Measurements from ENCODE around the gene ZFYVE9. TPM values are rescaled to one million over a fixed set of nuclear protein-coding genes. Genes with fewer than 3 reads are reported as not detected.

The ZFYVE9 gene
- total and polyA plus RNA-seq, 2 experiments from 2014 or later, result 5.4 to 27.3 TPM

DNA sequence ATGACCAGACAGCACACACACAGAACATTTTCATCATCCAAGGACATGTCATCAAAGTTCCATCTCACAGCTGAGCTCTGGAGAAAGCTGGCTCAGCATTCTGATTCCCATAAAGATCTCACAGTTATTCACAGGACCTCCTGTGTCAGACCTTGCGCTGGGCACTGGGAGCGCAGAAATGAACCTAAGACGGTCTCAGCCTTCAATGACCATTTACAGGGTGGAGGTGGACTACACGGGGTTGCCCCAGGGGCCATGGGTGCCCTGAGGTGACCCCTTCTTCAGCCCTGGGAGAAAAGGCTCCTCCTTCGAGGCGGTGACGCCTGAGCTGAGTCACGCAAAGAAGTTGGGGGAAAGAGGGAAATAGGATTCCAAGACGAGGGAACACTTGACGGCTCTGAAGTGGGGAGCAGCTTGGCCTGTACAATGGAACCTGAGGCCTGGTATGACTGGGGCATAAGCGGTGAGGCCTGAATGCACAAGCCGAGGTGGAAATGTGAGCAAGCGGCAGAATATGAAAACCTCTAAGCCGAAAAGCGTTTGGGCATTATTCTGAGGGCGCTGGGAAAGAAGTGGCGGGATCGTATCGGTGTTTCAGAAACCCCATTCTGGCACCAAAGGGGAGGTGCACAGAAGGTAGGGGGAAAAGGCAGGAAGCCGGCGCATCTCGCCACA is 223.3 kb downstream of the ZFYVE9 start:
- Mint-ChIP-seq H3K4me3 (peak overlapping the region; percentile 96), H3K27me3 (ENCODE audit: insufficient read depth, low read depth, poor library complexity) (peaks cover 18% of the 10 kb centered on the region), H3K27ac (peak overlapping the region; percentile 98), H3K4me1 (peaks cover 22% of the 10 kb centered on the region; the same call in 2 of the 3 replicates), H3K9me3 (no peaks in the 10 kb centered on the region), H3K36me3 (ENCODE audit: low read depth) (peaks cover 27% of the 10 kb centered on the region)
- H4K20me1 ChIP-seq (replicated peaks; ENCODE audit: insufficient read depth), result no peaks in the 10 kb centered on the region
- H3K4me2 ChIP-seq, result peak overlapping the region; percentile 88
- peaks cover 21% of the 10 kb centered on the region for H3K4me1 ChIP-seq (ENCODE audit: insufficient read depth)
- TF ChIP-seq, protein P1, sequence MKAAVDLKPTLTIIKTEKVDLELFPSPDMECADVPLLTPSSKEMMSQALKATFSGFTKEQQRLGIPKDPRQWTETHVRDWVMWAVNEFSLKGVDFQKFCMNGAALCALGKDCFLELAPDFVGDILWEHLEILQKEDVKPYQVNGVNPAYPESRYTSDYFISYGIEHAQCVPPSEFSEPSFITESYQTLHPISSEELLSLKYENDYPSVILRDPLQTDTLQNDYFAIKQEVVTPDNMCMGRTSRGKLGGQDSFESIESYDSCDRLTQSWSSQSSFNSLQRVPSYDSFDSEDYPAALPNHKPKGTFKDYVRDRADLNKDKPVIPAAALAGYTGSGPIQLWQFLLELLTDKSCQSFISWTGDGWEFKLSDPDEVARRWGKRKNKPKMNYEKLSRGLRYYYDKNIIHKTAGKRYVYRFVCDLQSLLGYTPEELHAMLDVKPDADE (IDR thresholded peaks at IDR 0.05), result no peak
- TF ChIP-seq EZH2phosphoT487 (IDR thresholded peaks at IDR 0.05; ENCODE audit: unreplicated experiment) (no peak), POLR2AphosphoS5 (IDR thresholded peaks at IDR 0.05; ENCODE audit: low read depth) (no peak), EZH2 (IDR thresholded peaks at IDR 0.05; ENCODE audit: low read depth, unreplicated experiment) (no peak), JUNB (IDR thresholded peaks at IDR 0.05; ENCODE audit: unreplicated experiment) (no peak), STAT1 (IDR thresholded peaks at IDR 0.05; ENCODE audit: unreplicated experiment) (no peak), NANOG (IDR thresholded peaks at IDR 0.05; ENCODE audit: borderline replicate concordance) (no peak), CREB1 (CRISPR knock-in tag; IDR thresholded peaks at IDR 0.05; ENCODE audit: low read depth) (no peak), ZNF331 (CRISPR knock-in tag; IDR thresholded peaks at IDR 0.05; ENCODE audit: low read depth) (no peak), ZNF114 (CRISPR knock-in tag; IDR thresholded peaks at IDR 0.05) (no peak)
- TF ChIP-seq, protein P2, sequence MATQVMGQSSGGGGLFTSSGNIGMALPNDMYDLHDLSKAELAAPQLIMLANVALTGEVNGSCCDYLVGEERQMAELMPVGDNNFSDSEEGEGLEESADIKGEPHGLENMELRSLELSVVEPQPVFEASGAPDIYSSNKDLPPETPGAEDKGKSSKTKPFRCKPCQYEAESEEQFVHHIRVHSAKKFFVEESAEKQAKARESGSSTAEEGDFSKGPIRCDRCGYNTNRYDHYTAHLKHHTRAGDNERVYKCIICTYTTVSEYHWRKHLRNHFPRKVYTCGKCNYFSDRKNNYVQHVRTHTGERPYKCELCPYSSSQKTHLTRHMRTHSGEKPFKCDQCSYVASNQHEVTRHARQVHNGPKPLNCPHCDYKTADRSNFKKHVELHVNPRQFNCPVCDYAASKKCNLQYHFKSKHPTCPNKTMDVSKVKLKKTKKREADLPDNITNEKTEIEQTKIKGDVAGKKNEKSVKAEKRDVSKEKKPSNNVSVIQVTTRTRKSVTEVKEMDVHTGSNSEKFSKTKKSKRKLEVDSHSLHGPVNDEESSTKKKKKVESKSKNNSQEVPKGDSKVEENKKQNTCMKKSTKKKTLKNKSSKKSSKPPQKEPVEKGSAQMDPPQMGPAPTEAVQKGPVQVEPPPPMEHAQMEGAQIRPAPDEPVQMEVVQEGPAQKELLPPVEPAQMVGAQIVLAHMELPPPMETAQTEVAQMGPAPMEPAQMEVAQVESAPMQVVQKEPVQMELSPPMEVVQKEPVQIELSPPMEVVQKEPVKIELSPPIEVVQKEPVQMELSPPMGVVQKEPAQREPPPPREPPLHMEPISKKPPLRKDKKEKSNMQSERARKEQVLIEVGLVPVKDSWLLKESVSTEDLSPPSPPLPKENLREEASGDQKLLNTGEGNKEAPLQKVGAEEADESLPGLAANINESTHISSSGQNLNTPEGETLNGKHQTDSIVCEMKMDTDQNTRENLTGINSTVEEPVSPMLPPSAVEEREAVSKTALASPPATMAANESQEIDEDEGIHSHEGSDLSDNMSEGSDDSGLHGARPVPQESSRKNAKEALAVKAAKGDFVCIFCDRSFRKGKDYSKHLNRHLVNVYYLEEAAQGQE (IDR thresholded peaks at IDR 0.05; ENCODE audit: unreplicated experiment), result no peak
- TF ChIP-seq, protein P3, sequence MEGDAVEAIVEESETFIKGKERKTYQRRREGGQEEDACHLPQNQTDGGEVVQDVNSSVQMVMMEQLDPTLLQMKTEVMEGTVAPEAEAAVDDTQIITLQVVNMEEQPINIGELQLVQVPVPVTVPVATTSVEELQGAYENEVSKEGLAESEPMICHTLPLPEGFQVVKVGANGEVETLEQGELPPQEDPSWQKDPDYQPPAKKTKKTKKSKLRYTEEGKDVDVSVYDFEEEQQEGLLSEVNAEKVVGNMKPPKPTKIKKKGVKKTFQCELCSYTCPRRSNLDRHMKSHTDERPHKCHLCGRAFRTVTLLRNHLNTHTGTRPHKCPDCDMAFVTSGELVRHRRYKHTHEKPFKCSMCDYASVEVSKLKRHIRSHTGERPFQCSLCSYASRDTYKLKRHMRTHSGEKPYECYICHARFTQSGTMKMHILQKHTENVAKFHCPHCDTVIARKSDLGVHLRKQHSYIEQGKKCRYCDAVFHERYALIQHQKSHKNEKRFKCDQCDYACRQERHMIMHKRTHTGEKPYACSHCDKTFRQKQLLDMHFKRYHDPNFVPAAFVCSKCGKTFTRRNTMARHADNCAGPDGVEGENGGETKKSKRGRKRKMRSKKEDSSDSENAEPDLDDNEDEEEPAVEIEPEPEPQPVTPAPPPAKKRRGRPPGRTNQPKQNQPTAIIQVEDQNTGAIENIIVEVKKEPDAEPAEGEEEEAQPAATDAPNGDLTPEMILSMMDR (conservative IDR thresholded peaks at IDR 0.05; ENCODE audit: low read depth in 2 of 2), result no peak
- TF ChIP-seq, protein P4, sequence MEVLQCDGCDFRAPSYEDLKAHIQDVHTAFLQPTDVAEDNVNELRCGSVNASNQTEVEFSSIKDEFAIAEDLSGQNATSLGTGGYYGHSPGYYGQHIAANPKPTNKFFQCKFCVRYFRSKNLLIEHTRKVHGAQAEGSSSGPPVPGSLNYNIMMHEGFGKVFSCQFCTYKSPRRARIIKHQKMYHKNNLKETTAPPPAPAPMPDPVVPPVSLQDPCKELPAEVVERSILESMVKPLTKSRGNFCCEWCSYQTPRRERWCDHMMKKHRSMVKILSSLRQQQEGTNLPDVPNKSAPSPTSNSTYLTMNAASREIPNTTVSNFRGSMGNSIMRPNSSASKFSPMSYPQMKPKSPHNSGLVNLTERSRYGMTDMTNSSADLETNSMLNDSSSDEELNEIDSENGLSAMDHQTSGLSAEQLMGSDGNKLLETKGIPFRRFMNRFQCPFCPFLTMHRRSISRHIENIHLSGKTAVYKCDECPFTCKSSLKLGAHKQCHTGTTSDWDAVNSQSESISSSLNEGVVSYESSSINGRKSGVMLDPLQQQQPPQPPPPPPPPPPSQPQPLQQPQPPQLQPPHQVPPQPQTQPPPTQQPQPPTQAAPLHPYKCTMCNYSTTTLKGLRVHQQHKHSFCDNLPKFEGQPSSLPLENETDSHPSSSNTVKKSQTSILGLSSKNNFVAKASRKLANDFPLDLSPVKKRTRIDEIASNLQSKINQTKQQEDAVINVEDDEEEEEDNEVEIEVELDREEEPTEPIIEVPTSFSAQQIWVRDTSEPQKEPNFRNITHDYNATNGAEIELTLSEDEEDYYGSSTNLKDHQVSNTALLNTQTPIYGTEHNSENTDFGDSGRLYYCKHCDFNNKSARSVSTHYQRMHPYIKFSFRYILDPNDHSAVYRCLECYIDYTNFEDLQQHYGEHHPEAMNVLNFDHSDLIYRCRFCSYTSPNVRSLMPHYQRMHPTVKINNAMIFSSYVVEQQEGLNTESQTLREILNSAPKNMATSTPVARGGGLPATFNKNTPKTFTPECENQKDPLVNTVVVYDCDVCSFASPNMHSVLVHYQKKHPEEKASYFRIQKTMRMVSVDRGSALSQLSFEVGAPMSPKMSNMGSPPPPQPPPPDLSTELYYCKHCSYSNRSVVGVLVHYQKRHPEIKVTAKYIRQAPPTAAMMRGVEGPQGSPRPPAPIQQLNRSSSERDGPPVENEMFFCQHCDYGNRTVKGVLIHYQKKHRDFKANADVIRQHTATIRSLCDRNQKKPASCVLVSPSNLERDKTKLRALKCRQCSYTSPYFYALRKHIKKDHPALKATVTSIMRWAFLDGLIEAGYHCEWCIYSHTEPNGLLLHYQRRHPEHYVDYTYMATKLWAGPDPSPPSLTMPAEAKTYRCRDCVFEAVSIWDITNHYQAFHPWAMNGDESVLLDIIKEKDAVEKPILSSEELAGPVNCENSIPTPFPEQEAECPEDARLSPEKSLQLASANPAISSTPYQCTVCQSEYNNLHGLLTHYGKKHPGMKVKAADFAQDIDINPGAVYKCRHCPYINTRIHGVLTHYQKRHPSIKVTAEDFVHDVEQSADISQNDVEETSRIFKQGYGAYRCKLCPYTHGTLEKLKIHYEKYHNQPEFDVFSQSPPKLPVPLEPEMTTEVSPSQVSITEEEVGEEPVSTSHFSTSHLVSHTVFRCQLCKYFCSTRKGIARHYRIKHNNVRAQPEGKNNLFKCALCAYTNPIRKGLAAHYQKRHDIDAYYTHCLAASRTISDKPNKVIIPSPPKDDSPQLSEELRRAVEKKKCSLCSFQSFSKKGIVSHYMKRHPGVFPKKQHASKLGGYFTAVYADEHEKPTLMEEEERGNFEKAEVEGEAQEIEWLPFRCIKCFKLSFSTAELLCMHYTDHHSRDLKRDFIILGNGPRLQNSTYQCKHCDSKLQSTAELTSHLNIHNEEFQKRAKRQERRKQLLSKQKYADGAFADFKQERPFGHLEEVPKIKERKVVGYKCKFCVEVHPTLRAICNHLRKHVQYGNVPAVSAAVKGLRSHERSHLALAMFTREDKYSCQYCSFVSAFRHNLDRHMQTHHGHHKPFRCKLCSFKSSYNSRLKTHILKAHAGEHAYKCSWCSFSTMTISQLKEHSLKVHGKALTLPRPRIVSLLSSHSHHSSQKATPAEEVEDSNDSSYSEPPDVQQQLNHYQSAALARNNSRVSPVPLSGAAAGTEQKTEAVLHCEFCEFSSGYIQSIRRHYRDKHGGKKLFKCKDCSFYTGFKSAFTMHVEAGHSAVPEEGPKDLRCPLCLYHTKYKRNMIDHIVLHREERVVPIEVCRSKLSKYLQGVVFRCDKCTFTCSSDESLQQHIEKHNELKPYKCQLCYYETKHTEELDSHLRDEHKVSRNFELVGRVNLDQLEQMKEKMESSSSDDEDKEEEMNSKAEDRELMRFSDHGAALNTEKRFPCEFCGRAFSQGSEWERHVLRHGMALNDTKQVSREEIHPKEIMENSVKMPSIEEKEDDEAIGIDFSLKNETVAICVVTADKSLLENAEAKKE (CRISPR knock-in tag; IDR thresholded peaks at IDR 0.05), result no peak
- no peaks in the 10 kb centered on the region; the same call in 1 of the 2 replicates for H3F3A ChIP-seq (replicated peaks; ENCODE audit: low read depth)
- H3K27me3 ChIP-seq (ENCODE audit: insufficient read depth), result no peaks in the 10 kb centered on the region
- H3K27ac ChIP-seq (ENCODE audit: low read depth), result 0 out of 2 replicates have a peak overlapping the region, but pooled peaks have one; percentile 32
- H3K9me2 ChIP-seq (ENCODE audit: insufficient read depth), result no peaks in the 10 kb centered on the region
- peaks cover 11% of the 10 kb centered on the region; the same call in 1 of the 2 replicates for H3K79me2 ChIP-seq (replicated peaks; ENCODE audit: insufficient read depth)
- DNase-seq (ENCODE audit: low spot score) (peak; percentile 49), ATAC-seq (peak; percentile 14)
- peak overlapping the region; percentile 92 for H2AFZ ChIP-seq
- 0 out of 2 replicates have a peak, but pooled peaks cover 4% of the 10 kb centered on the region for H3K36me3 ChIP-seq (ENCODE audit: insufficient read depth)
- peak overlapping the region; percentile 95 for H3K4me3 ChIP-seq

Measured in GM23338 (cell line).